Hepatocyte (in vitro differentiated cells): Measurements from ENCODE around the gene CRACR2B.

Experiments
- CTCF ChIP-seq: fragments of 200-600 bp; sonication (generic); IDR thresholded peaks from 2 replicates; pipeline ENCODE4 v1.5.1; 2016; ENCODE audit warnings: antibody characterized with exemption, mild to moderate bottlenecking; ENCODE audit not compliant: poor library complexity
- EZH2 ChIP-seq: fragments of 200-600 bp; sonication (generic); IDR thresholded peaks from 2 replicates; pipeline ENCODE4 v1.6.1; 2016; ENCODE audit warnings: antibody characterized with exemption, mild to moderate bottlenecking, borderline replicate concordance

- TF ChIP-seq CTCF, result no peak
- TF ChIP-seq EZH2, result no peak
Observed at GRCh38 chr11:845872-846495, 18.3 kb downstream of the CRACR2B start.
